HL-60/S4 (cell line): ENCODE measurements around the gene TPPP.

Source experiments
- in situ Hi-C: fragments of 300-500 bp; cut with MboI; formaldehyde crosslinking; loops from 2 replicates; pipeline ENCODE4 v1.14.3; 2022; ENCODE audit warnings: low sequenced_read_pairs

The TPPP gene

DNA sequence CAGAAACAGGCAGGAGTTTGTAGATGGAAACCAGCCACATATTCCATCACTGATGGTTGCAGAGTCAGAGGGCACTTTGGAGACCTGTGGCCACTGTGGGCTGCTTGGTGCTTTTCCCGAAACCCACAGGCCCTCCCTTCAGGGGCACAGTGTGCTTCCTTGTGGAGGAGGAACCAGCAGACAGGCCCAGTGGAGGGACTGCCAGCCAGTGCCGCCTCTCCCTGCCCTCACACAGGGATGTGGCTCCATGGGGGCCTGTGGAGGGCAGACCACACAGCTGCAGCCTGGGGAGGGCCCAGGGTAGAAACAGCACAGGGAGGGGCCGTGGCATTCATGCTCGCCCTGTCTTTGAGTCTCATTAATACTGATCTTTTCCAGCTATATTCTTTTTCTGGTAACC is 45.8 kb downstream of the TPPP start:
- in situ Hi-C loops, result no loop called here

DNA sequence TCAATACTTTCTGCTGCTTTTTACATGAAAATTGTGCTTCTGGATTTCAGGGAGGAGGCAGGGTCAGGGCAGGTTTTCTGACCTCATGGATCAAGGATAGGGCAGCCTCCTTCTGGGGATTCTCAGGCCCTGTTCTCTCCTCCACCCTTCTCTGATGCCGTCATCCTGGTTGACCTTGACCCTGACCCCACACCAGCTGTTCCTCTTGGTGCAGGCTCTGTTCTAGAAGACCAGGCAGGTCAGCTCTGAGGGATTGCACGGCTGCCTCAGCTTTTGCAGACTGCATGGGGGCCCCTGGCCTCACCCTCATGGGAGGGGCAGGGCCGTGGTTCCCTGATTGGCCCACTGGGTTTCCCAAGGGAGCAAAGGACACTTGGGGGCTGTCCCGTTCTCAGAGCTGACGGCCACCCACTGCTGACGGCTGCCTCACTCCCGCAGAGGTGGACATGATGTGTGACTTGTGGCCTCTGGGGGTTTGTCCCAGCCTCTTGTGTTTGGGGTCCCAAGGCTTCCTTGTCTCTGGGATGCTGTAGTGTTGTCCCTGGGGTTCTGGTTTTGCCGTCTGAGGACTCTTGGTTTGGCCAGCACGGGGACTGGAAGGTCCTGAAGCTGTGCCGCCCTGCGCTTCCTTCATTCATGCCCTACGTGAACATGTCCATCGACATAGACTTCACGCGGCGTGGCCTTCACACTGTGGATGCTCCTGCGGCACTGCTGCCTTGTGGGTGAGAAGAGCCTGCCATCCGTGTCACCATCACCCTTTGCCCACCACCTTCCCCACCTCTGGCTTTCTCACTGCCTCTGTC is 46.6 kb downstream of the TPPP start:
- in situ Hi-C loops, result no loop called here

DNA sequence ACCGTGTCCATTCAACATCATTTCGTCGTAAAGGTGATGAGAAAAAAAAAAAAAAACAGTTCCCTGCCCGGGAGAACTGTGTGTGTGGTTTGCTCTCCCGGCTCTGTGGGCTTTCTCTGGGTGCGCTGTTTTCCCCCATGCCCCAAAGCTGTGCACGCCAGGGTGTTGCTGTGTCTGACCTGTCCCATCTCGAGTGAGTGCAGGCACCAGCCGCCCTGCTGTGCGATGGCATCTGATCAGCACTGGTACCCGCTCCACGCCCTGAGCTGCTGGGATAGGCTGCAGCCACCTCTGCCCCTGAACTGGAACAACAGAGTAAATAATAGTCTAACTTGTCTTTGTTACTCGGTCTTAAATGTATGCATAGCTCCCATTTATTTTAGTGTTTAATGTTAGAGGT is 47.7 kb downstream of the TPPP start:
- in situ Hi-C loops, result no loop called here

DNA sequence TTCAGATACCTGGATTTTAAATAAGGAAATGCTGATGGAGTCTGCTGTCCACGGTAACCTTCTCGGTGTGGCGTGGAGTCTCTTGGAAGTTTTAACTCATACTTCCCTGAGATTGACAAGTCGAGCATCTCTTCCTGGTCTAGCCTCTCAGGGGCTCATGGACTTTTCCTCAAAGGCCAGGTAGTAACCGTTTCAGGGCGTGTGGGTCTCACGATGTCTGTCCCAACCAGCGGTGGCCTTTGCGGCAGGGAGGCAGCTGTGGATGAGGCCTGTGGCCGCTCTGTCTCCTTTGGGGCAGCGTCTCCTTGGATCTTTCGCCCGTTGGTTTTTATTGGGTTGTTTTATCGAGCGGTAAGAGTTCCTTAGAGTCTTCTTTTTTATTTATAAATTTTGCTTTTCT is 48.2 kb downstream of the TPPP start:
- in situ Hi-C loops, result no loop called here

DNA sequence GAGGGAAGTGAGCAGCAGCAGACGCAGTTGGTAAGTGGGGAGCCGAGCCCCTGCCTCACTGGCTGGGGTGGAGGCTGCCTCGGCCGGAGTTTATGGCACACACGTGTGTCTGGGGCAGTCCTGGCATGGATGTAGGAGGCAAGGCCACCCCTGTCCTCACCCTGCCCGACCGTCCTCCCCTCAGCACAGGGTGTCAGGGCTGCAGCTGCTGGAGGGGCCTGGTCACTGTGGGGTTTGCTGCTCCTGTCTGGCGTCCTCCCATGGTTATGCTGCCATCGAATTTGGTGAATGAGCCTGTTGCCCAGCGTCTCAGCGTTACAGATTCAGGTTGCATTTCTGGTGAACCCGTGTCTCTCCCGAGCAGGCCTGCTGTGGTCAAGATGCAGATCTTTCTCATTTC is 48.6 kb downstream of the TPPP start:
- in situ Hi-C loops, result no loop called here

DNA sequence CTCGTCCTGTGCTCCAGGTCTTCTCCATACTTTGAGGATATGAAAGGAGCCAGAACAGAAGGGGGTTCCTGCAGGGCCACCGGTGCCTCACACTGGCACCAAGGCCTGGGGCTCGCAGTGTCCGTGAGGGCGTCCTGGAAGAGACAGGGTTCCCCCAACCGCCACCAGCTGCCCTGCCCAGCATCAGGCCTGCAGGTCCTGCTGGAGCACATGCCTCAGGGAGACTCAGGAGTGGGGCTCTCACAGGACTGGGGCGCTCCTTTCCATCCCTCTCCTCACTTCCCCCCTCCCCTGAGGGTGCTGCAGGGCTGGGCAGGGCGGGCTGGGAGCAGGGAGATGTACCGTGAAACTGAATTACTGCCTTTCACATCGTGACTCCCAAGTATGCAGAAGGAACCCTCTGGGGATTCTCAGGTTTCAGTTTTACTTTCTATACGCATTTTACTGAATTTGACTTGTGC is 49.3 kb downstream of the TPPP start:
- in situ Hi-C loops, result no loop called here

DNA sequence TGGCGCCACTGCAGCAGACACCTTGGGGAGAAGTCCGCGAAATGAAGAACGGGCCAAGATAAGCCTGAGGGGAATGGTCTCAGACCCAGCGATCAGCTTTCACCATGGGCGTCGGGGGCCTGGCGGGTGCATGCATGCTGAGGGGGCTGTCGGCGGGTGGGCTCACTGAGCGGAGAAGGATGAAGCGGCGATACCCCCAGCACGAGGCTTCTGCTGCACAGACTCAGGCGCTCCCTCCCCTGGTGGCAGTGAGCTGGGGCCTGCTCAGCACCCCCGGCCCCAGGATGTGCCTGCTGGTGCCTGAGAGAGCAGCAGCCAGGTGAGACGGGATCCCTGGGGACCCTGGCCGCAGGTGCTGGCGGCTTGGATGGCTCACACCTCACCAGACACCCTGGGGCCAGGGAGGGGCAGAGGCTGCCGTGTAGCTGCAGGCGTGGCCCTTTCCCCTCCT is 49.8 kb downstream of the TPPP start:
- in situ Hi-C loops, result no loop called here

DNA sequence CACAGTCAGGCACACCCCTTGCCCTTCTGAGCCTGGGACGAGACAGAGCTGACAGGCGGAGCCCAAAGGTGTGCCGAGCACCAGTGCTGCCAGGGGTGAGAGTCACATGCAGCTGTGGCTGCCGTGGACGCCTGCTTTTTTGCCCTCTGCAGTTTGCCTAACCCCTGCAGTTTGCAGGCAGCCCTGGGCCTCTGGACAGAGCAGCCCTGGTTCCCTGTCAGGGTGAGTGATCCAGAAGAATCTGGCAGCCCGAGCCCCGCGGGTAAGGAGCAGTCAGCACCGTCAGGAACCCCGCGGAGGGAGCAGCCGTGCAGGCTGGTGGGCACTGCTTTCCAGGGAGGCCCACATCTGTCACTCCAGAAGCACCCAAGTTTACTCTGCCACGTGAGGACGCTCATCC is 50.7 kb downstream of the TPPP start:
- in situ Hi-C loops, result no loop called here

DNA sequence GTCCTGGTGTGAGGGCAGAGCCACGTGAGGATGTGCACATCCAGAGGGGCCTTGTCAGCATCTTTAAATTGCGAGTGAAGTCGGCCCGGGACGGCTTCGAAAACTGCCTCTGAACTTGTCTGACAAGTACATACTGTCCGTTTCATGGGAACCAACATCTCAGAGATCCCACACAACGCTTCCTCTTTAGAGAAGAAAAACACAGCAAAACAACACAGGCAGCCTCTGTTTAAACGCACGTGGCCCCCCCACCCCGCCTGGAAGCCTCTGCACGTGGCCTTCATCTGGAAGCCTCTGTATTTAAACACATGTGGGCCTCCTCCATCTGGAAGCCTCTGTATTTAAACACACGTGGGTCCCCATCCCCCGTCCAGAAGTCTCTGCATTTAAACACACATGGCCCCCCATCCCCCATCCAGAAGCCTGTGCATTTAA is 51.8 kb downstream of the TPPP start:
- in situ Hi-C loops, result no loop called here

DNA sequence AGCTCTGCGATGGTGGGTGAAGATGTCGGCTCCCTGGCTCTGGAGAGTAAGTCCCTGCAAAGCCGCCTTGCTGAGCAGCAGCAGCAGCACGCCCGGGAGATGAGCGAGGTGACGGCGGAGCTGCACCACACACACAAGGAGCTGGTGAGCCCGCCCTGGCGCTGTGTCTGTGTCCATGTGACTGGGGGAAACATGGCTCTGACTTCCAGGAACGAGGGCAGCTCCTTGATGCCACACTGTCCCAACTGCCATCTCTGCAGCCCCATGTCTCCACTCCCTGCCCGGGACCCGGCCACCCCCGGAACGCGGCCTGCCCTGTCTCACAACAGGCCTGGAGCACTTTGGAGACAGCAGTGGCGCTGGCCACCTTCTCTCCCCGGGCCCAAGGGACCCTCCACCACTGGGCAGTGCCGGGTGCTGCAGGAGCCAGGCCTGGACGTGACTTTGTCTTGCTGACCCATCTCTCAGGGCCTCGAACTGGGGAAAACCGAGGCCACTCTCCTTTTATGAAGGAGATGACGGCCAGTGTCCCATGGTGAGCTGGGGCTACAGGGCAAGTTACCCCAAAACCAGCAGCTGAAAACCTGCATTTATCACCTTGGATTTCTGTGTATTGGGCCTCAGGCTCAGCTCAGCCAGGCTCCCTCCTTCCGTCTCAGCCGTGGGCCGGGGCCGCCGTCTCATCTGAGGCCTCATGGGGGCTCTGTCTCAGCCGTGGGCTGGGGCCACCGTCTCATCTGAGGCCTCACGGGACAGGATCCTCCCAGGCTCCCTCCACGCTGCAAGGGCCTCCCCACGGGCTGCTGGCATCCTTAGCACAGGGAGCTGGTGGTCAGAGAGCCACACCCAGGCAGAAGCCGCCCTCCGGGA is 52.5 kb downstream of the TPPP start:
- in situ Hi-C loops, result no loop called here

DNA sequence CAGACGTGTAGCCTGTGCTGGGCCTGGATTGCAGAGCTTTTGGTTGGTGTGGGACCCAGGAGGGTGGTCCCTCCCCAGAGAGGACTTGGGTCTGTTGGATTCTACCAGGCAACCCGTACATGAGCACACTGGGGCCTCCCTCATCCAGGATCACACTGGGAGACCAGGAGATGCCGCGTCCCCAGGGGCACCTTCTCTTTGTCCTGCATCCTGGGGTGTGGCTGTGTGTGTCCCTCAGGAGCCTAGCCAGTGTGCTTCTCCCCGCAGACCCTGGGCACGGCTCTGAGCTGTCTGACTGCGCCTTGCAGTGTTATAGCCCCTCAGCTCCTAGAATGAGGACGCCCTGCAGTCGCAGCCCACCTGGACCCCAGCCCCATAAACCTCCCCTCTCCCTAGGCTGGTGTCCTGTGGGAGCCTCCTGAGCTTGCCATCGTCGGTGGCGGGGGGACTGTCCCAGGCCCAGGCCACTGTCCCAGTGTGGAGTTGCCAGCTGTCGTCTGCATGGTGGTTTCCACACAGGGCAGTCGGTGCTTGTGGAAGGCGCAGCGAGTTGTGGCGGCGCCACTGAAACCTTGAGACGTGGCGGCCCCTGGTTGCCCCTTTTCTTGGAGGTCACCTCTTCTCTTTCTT is 53.5 kb downstream of the TPPP start:
- in situ Hi-C loops, result no loop called here

DNA sequence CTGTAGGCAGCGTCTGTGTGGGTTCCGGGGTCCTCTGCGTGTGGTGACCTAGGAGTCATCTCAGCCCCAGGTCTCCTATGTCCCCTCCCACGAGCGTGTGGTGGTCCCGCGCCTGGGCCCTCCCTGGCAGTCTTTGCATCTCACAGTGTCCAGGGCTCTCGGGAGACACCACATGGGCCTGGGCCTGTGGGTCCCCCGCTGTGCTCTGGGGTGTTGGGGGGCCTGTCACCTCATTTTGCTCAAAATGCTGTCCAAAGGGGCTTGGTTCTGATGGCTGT is 54.0 kb downstream of the TPPP start:
- in situ Hi-C loops, result no loop called here

DNA sequence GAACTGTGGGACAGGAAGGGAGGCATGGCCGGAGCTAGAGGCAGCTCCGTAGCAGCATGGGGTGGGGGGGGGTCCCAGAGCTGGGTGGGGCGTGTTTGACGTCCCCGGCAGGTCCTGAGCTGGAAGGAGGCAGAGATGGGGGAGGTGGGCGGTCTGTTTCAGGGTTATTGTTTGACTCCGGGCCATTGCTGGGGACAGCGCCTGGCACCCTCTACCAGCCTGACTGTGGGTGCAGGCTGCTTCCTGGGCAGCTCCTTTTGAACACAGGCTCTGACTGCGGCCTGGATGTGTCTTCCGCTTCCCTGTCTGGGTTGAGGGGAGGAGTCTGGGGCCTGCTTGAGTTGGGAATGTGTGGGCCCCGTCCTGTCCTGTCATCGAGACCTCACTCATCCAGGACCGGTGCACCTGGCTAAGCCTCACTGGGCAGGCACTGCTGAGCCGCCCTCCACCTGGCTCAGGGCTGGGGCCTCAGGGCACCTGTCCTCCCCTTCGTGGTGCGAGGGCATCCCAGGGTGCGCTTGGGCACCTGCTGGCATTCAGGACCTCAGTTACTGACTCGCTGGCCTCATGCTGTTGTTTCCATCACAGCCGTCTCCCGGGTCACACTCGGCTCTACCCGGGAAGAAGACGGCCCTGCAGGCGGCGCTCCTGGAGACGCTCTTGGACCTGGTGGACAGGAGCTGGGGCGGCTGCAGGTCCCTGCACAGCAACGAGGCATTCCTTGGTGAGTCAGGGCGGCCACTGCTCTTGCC is 54.5 kb downstream of the TPPP start:
- in situ Hi-C loops, result no loop called here

DNA sequence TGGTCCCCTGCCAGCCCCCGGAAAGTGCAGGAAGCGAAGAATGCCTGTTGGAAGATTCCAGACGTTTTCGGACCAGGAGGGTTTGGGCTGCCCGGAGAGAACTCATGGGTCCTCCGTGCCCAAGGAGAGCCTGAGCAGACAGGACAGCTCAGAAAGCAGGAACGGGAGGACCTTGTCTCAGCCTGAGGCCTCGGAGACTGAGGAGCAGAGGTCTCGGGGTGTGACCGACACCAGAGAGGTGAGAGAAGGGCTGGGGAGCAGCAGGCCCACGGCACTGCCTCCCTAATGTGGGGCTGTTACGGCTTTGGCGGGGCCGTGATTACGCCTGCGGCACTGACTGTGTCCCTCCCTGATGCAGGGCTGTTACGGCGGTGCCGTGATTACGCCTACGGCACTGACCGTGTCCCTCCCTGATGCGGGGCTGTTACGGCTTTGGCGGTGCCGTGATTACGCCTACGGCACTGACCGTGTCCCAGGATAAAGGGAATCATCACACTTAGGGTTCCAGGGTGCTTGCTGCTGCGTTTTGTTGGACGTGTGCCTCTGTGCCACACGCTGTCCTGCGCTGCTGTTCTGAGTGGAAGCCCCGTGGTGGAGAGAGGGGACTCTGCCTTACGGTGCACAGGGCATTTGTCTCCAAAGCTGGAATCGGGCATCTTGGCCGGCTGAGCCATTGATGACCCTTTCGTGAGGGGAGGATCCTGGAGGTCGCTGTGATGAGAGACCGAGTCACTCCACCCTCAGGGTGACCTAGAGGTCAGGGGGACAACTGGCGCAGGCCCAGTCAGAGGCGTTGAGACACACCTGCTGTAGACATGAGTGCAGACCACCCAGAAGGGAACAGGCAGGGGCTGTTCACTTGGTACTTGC is 55.3 kb downstream of the TPPP start:
- in situ Hi-C loops, result no loop called here

DNA sequence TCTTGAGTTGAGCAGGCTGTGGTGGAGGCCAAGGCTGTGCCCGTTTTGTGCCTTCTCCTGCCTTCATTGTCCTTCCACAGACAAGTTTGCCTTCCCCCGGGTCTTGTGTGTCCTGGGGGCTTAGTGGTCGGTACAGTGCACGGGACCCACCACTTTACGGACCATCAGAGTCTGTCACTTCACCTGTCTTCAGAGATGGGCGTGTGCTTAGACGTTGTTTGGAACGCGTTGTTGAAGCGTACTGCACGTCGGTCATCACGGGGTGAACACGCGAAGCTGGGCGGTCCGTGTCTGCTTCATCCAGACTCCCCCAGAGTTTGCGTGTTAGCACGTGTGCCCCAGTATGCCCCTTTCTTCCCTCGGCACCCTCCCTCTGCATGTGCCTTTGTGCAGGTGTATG is 56.2 kb downstream of the TPPP start:
- in situ Hi-C loops, result no loop called here

DNA sequence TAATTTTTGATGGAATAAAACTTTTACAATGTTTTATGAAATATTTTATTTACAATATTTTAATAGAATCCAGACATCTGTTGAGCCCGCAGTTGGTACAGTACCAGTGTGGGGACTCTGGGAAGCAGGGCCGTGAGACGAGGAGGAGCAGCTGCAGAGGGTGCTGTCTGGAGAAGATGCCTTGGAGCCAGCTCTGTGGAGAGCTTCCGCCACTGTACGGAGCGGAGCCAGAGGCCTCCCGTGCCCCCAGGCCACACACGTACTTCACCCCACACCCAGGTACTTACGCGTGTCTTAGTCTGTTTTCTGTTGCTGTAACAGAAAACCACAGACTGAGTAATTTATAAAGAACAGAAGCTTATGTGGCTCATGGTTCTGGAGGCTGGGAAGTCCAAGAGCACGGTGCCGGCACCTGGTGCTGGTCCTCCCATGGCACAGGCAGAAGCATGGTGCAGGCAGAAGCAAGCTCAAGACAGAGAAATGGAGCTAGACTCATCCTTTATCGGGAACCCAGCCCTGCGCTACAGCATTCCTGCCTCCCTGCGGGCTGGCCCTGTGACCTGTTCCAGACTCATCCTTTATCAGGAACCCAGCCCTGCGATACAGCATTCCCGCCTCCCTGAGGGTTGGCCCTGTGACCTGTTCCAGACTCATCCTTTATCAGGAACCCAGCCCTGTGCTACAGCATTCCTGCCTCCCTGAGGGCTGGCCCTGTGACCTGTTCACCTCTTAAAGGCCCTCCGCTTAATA is 57.7 kb downstream of the TPPP start:
- in situ Hi-C loops, result no loop called here

DNA sequence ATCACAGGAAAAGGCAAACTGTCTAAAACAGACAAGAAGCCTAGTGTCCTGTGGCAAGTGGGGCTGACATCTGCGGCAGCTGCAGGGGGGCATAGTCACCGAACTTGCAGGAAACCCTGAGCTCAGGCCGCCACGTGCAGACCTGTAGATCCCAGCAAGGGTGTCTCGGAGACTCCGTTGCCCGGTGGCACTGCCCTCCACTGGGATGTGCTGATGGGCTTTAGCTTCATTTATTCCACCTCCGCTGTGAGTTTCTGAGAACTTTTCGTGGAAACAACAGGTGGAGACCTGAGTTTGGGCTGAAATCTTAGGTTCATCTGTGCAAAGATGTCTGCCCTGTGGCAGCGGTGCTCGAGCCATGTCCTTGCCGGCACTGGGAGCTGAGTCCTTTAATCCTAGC is 59.0 kb downstream of the TPPP start:
- in situ Hi-C loops, result no loop called here

DNA sequence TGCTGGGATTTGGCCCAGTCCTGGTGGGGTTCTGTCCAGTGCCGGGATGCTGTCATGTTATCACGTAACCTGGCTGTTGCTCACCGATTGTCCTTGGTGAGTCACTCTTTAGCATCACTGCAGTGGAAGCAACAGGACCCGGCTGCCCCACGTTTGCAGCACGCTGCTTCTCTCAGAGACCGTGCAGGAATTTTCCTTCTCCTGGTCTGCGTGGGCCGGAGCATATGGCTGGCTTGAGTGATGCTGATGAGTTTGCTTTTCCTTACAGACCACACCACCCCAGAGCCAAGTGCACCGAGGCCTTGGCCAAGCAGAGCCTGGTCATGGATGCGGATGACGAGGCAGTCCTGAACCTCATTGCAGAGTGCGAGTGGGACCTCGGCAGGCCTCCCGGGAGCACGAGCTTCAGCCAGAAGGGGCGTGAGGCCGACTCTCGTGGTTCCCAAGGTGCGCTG is 59.6 kb downstream of the TPPP start:
- in situ Hi-C loops, result no loop called here
